HG02973 (cell line): ENCODE data around the gene PGAP6.
"Not testable (repeated sequence)": the region's sequence is repeated elsewhere in the genome, so short reads cannot be mapped to it uniquely, and the experiment has no call there.

Source experiments
- ATAC-seq: cut with Tn5 transposase; IDR thresholded peaks from one replicate; pipeline ENCODE4 v1.9.1; 2021; ENCODE audit warnings: moderate library complexity; ENCODE audit not compliant: unreplicated experiment

The PGAP6 gene

GRCh38 chr16:379961-380761, 1.6 kb downstream of the PGAP6 start:
- no peak for ATAC-seq

DNA sequence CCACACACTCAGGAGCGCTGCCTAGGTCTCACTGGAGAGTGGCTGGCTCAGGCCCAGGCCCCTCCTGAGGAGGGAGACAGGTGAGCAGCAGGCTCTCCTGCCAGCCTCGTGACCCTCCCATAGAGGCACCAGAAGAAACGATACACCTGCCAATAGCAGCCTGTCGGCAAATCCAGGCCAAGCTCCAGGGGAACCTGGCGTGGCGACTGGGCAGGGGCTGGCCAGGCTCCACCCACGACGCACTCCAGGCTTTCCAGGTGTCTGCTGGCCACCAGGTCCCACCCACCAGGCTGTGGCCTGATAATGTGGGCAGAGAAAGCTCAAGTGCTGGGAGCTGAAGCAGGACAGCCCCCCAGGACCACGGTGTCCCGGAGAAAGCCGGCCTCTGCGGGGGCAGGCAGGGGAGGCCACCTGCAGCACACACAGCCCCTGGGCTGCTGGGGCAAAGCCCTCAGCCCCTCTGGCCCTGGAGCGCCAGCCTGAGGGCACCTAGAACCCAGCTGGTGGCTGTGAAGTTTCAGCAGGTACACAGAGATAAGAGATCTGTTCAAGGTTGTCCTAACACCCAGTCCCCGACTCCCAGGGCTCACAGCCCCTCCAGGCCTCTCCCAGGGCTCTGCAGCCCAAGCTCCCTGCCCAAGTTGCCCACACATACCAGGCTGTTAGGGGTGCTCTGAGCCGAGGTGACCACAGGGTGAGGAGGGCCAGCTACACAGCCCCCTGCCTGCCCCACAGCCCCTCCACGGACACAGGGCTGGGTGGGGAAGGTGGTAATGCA, 2.4 kb downstream of the PGAP6 start:
- no peak for ATAC-seq

DNA sequence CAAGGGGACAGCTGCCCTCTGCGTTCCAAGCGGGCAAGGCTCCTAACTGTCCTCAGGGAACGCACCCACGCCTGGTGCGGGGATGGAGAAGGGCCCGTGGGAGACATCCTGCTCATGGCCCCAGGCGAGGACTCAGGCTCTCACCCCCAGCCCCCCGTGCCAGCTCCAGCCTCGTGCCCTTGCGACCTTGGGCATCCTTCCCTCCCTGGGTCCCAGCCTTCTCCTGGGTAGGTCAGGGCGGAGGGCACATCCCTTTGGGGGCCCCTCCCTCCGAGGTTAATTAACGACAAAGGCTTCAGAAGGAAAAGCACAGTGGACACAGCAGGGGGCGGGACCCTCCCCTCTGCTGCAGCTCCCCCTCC, 3.0 kb downstream of the PGAP6 start:
- ATAC-seq: no peak

DNA sequence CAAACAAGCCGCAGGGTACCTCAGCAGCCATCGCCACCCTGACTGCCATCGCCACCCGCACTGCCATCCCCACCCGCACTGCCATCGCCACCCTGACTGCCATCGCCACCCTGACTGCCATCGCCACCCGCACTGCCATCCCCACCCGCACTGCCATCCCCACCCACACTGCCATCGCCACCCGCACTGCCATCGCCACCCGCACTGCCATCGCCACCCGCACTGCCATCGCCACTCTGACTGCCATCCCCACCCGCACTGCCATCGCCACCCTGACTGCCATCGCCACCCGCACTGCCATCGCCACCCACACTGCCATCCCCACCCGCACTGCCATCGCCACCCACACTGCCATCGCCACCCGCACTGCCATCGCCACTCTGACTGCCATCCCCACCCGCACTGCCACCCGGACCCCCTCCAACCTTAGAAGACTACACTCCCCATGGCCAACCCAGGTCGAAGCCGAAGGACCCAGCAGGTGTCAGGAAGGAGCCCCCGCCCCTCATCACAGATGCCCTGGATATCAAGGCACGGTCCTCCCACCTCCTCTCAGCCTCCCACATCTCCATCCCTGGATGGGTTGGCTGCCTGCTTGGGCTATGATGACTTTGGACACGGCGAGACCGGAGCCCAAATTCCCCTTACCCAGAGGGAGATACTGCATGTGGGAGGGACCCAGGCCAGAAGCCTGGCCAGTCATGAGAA, 3.5 kb downstream of the PGAP6 start:
- ATAC-seq: not testable (repeated sequence)

GRCh38 chr16:377419-377951, 4.3 kb downstream of the PGAP6 start:
- no peak for ATAC-seq

- no peak for ATAC-seq
These were observed 4.9 kb downstream of the PGAP6 start for GRCh38 chr16:376817-377418.

DNA sequence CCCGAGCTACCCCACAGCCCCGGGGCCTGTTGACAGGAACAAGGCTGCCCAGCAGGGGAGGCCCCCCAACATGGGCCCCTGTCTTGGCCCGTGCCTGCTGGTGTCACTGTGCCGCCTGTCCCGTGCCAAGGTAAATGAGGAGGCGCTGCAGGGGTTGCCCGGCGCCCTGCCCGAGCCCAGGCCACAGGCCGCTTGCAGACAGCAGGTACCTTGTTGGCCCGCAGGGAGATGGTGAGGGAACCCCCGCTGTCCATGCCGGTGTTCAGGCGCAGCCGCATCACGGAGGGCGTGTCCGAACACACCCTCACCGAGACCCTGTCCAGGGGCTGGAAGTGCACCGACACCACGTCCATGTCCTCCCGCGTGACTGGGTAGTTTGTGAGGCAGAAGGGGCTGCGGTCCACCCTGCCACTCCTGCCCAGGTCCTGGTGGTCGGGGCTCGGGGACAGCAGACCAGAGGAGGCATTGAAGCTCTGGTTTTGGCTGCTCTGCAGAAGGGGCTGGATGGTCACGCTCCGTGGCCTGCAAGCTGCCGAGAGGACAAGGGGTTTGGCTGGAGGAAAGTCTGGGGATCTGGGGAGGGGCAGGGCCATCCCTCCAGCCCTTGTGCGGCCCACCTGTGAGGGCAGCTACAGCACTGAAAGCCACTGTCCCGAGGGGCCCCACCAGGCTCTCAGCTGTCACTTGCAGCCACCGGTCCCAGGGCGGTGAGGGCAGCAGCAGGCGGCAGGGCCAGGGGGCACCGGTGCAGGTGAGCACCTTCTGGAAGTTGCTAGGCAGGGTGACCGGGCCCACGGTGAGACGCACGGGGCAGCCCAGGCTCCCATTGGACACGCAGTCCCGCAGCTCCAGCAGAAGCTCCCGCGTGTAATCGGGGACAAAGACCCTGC, 5.6 kb downstream of the PGAP6 start:
- ATAC-seq: no peak

GRCh38 chr16:375212-375611, 6.6 kb downstream of the PGAP6 start:
- no peak for ATAC-seq

- no peak for ATAC-seq
These were observed 7.2 kb downstream of the PGAP6 start for GRCh38 chr16:374616-374926.

GRCh38 chr16:373848-374615, 7.7 kb downstream of the PGAP6 start:
- ATAC-seq: no peak

- ATAC-seq: no peak
These were observed 8.7 kb downstream of the PGAP6 start for GRCh38 chr16:373020-373598.

- no peak for ATAC-seq
These were observed 9.3 kb downstream of the PGAP6 start for GRCh38 chr16:372302-372983.

GRCh38 chr16:371515-372301, 10.1 kb downstream of the PGAP6 start:
- no peak for ATAC-seq

DNA sequence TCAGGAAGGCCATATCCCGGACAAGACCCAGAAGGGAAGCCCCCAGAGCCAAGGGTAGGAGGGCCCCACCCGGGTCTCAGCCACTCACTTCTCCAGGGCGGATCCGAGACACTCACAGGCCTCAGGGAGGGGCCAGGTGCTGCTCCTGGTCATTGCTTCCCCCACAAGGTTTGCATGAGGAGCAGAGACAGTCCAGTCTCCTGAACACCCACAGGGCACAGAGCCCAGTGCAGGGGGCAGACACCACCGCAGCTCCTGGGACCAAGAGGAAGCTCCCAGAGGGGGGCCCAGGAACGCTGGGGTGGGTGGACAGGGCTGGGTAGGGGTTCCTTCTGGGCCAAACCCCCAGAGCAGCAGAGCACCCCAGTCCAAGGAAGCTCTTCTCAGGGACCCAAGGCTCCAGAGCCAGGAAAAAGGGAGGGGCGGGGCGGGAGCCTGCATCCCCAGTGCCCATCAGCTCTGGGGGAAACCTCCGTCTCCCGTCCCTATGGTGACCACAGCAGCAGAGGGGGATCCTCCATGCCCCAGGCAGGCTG, 10.7 kb downstream of the PGAP6 start:
- ATAC-seq: no peak

GRCh38 chr16:370443-370842, 11.3 kb downstream of the PGAP6 start, which contains the start of gene MRPL28:
MRPL28 (minus strand) TSS chr16:370538; CDS start chr16:370218, 320 bp downstream.
- ATAC-seq: peak; percentile 77

DNA sequence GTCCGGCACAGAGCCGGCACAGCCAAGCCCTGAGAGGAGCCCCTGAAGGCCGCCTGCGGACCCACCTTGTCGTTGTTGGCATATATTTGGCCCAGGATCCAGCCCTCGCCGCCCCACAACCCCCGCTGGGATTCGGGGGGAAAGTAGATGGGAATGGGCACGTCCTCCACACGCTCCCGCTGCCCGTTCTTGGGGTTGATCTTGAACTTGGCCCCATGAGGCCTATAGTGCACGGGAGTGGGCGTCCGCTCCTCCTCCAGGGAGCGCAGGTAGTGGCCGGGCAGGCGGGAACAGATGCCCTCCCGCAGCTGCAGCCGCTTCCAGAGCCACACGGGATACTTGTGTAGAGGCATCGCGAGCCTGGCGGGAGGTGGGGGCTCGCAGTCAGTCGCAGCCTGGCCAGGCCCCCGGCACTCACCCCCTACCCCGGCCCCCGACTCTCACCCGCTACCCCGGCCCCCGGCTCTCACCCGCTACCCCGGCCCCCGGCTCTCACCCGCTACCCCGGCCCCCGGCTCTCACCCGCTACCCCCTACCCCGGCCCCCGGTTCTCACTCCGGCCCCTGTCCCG, 11.8 kb downstream of the PGAP6 start:
- ATAC-seq: no peak

DNA sequence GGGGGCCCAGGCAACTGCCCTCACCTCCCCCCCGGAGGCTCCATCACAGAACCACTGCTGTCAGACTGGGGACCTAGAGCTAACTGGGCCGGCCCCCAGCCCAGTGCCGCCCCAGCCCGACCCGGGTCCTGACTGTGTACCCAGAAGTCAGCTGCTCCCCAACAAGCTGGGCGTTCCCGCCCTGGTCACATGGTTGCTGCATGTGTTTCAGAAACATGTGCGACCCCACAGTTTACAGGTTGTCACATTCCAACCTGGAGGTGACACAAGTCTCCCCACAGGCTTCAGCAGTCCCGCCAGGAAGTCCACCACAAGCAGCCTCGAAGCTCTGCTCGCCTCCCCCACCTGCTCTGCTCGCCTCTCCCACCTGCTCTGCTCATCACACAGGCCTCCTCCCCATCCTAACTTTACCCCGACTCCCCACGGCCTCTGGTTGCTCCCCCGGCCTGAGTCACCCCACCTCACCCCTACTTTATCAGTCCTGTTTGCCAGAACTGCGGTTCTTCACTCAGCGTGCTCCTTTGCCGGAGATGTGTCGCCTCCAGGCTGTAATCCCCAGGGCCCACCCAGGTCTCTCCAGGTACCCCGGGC, 12.4 kb downstream of the PGAP6 start:
- no peak for ATAC-seq
